Activated T-helper 1 cell treated with anti-CD3 and anti-CD28 coated beads, Interleukin-12 subunit alpha, Interleukin-12 subunit beta, Interleukin-2, Interleukin-4 antibody, amounts not matched to agents 30 ng/mL and 10 ng/mL and 1 ng/mL, durations not matched to agents 14 hours and 24 hours and 36 hours (primary cell): ENCODE data around the gene ZNG1E. TPM values are rescaled to one million over a fixed set of nuclear protein-coding genes. Genes with fewer than 3 reads are reported as not detected.
"Not testable (repeated sequence)": the region's sequence is repeated elsewhere in the genome, so short reads cannot be mapped to it uniquely, and the experiment has no call there.

Source experiments
- DNase-seq: peaks from one replicate; pipeline ENCODE4 v3.0.0; 2021; ENCODE audit warnings: low spot score
- H3K27ac Mint-ChIP-seq: one replicate; pipeline ENCODE4 v1.8.0; 2021; ENCODE audit warnings: mild to moderate bottlenecking, mixed read lengths
- H3K27me3 Mint-ChIP-seq: one replicate; pipeline ENCODE4 v1.8.0; 2022; ENCODE audit warnings: mild to moderate bottlenecking, moderate library complexity, mixed read lengths; ENCODE audit not compliant: insufficient read depth
- H3K36me3 Mint-ChIP-seq: one replicate; pipeline ENCODE4 v1.8.0; 2021; ENCODE audit warnings: low read depth, mixed read lengths
- H3K4me1 Mint-ChIP-seq: one replicate; pipeline ENCODE4 v1.8.0; 2021; ENCODE audit warnings: low read depth, mixed read lengths
- H3K4me3 Mint-ChIP-seq: one replicate; pipeline ENCODE4 v1.8.0; 2021; ENCODE audit warnings: mild to moderate bottlenecking, moderate library complexity, mixed read lengths
- H3K9me3 Mint-ChIP-seq: one replicate; pipeline ENCODE4 v1.8.0; 2021; ENCODE audit warnings: mixed read lengths
- intact Hi-C: fragments of 100-400 bp; cut with micrococcal nuclease; formaldehyde crosslinking; loops from one replicate; pipeline ENCODE4 v1.15.1; 2024
- total RNA-seq: library from RNA; stranded (reverse); gene quantifications from 2 replicates; pipeline ENCODE4 v1.2.3, GENCODE V29; 2022

Gene ZNG1E
- 49.2 and 54.0 TPM in 2 replicates for total RNA-seq

GRCh38 chr9:65675589-65676021 is at the start of gene ZNG1E:
TSS of gene ZNG1E (plus strand) at chr9:65675928. CDS start at chr9:65675977, 49 bp downstream.
- peak; percentile 63 for DNase-seq
- H3K27me3 Mint-ChIP-seq, H3K36me3 Mint-ChIP-seq, intact Hi-C loops, H3K4me1 Mint-ChIP-seq, H3K9me3 Mint-ChIP-seq: not testable (repeated sequence)
- peak within 1 kb of the TSS; percentile 89 for H3K27ac Mint-ChIP-seq
- H3K4me3 Mint-ChIP-seq, result peak within 1 kb of the TSS; percentile 85

- H3K4me3 Mint-ChIP-seq, H3K4me1 Mint-ChIP-seq, DNase-seq, H3K27me3 Mint-ChIP-seq, H3K36me3 Mint-ChIP-seq, intact Hi-C loops, H3K9me3 Mint-ChIP-seq, H3K27ac Mint-ChIP-seq: not testable (repeated sequence)
Observed at GRCh38 chr9:65673579-65673978, 2.1 kb upstream of the ZNG1E start.

GRCh38 chr9:65675018-65675417 is 710 bp upstream of the ZNG1E start:
- H3K4me3 Mint-ChIP-seq, result peak overlapping the region; percentile 82
- peak overlapping the region; percentile 10 for H3K27ac Mint-ChIP-seq
- H3K27me3 Mint-ChIP-seq, DNase-seq, intact Hi-C loops, H3K9me3 Mint-ChIP-seq, H3K36me3 Mint-ChIP-seq, H3K4me1 Mint-ChIP-seq: not testable (repeated sequence)

- DNase-seq, H3K27me3 Mint-ChIP-seq, H3K36me3 Mint-ChIP-seq, H3K4me1 Mint-ChIP-seq, H3K9me3 Mint-ChIP-seq, intact Hi-C loops: not testable (repeated sequence)
- Mint-ChIP-seq H3K27ac (peak overlapping the region; percentile 89), H3K4me3 (peak overlapping the region; percentile 85)
Observed at GRCh38 chr9:65676389-65676788, 661 bp downstream of the ZNG1E start.

GRCh38 chr9:65678533-65678932 is 2.8 kb downstream of the ZNG1E start:
- H3K4me3 Mint-ChIP-seq, H3K27ac Mint-ChIP-seq, DNase-seq, H3K27me3 Mint-ChIP-seq, H3K9me3 Mint-ChIP-seq, H3K36me3 Mint-ChIP-seq, H3K4me1 Mint-ChIP-seq, intact Hi-C loops: not testable (repeated sequence)

GRCh38 chr9:65703550-65703949 is 27.8 kb downstream of the ZNG1E start:
- not testable (repeated sequence) for H3K9me3 Mint-ChIP-seq

GRCh38 chr9:65714445-65714844 is 38.7 kb downstream of the ZNG1E start:
- H3K4me3 Mint-ChIP-seq, H3K4me1 Mint-ChIP-seq, H3K9me3 Mint-ChIP-seq, intact Hi-C loops, H3K27ac Mint-ChIP-seq, H3K36me3 Mint-ChIP-seq, DNase-seq, H3K27me3 Mint-ChIP-seq: not testable (repeated sequence)

More at GRCh38 chr9:65703550-65703949, 27.8 kb downstream of the ZNG1E start:
- H3K27me3 Mint-ChIP-seq, intact Hi-C loops, H3K27ac Mint-ChIP-seq, H3K36me3 Mint-ChIP-seq, DNase-seq, H3K4me1 Mint-ChIP-seq, H3K4me3 Mint-ChIP-seq: not testable (repeated sequence)

GRCh38 chr9:65737096-65737564 is 61.4 kb downstream of the ZNG1E start, which contains the start of gene FOXD4L4:
TSS of gene FOXD4L4 (plus strand) at chr9:65737146. CDS start at chr9:65737146, 0 bp downstream.
- H3K4me3 Mint-ChIP-seq, H3K9me3 Mint-ChIP-seq, H3K27ac Mint-ChIP-seq, H3K4me1 Mint-ChIP-seq, intact Hi-C loops, DNase-seq, H3K36me3 Mint-ChIP-seq: not testable (repeated sequence)
- peaks cover 11% of the 10 kb centered on the region for H3K27me3 Mint-ChIP-seq

- H3K4me1 Mint-ChIP-seq, H3K27ac Mint-ChIP-seq, H3K9me3 Mint-ChIP-seq, H3K4me3 Mint-ChIP-seq, DNase-seq, H3K36me3 Mint-ChIP-seq, intact Hi-C loops: not testable (repeated sequence)
- peaks cover 11% of the 10 kb centered on the region for H3K27me3 Mint-ChIP-seq
Observed at GRCh38 chr9:65738133-65738532, 62.4 kb downstream of the ZNG1E start.

Other genes starting within 250 kb of the ZNG1E start
- 0.10 and 0.23 TPM in 2 replicates for gene FOXD4L4, start 61.2 kb downstream of the ZNG1E start, total RNA-seq